ENCODE measurements around the gene PRIMA1. TPM values are rescaled to one million over a fixed set of nuclear protein-coding genes. Genes with fewer than 3 reads are reported as not detected.

Gene PRIMA1
- total RNA-seq, 1 donor = not detected

- H3K9me3 ChIP-seq (ENCODE audit: low read depth, low read length) = no peaks in the 10 kb centered on the region
- H3K4me3 ChIP-seq (ENCODE audit: insufficient read depth, low read length) = no peak overlapping the region
- TF ChIP-seq CTCF (IDR thresholded peaks at IDR 0.05; ENCODE audit: extremely low read depth, low read depth, low read length) = no peak
- no peak overlapping the region for H2AFZ ChIP-seq (ENCODE audit: low read length)
- no peak overlapping the region for H3K4me2 ChIP-seq (ENCODE audit: insufficient read depth, low read length)
- H4K20me1 ChIP-seq (ENCODE audit: insufficient read depth, low read length) = no peaks in the 10 kb centered on the region
- no peaks in the 10 kb centered on the region for H3K36me3 ChIP-seq (ENCODE audit: insufficient read depth, low read length)
- no peaks in the 10 kb centered on the region for H3K79me2 ChIP-seq (ENCODE audit: insufficient read depth, low read length)
- no peak overlapping the region for H3K27ac ChIP-seq (ENCODE audit: low read depth, low read length)
- H3K4me1 ChIP-seq (ENCODE audit: insufficient read depth, low read length) = no peaks in the 10 kb centered on the region
- no peaks in the 10 kb centered on the region for H3K27me3 ChIP-seq (ENCODE audit: insufficient read depth, low read length)
- DNase-seq (ENCODE audit: insufficient read length, low spot score, missing footprints) = no peak
Observed at GRCh38 chr14:93708311-93708734, 80.0 kb downstream of the PRIMA1 start.

DNA sequence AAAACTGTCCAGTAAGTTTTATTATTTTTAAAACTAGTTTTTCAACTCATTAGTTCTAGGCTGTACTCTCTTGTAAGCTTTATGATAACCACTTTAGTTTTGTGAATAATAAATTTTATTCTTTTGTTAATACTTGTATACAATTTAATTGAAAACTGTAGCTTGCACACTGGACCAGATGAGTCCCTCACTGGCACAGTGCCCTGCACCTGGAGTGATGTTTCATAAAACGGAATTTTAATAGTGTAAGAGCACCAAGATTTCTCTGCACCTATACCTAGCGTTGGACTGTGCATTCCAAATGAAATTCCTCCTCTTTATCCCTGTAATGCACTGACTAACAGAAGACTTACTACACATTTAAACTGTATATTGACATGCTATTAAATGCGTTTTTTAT, 80.8 kb downstream of the PRIMA1 start:
- Histone ChIP-seq H3K4me1 (ENCODE audit: insufficient read depth, low read length) (no peaks in the 10 kb centered on the region), H3K36me3 (ENCODE audit: insufficient read depth, low read length) (no peaks in the 10 kb centered on the region), H3K27me3 (ENCODE audit: insufficient read depth, low read length) (no peaks in the 10 kb centered on the region), H3K27ac (ENCODE audit: low read depth, low read length) (no peak overlapping the region), H3K79me2 (ENCODE audit: insufficient read depth, low read length) (no peaks in the 10 kb centered on the region), H3K4me3 (ENCODE audit: insufficient read depth, low read length) (no peak overlapping the region), H3K4me2 (ENCODE audit: insufficient read depth, low read length) (no peak overlapping the region), H3K9me3 (ENCODE audit: low read depth, low read length) (no peaks in the 10 kb centered on the region), H2AFZ (ENCODE audit: low read length) (no peak overlapping the region), H4K20me1 (ENCODE audit: insufficient read depth, low read length) (no peaks in the 10 kb centered on the region)
- DNase-seq (ENCODE audit: insufficient read length, low spot score, missing footprints) = no peak
- TF ChIP-seq CTCF (IDR thresholded peaks at IDR 0.05; ENCODE audit: extremely low read depth, low read depth, low read length) = no peak

GRCh38 chr14:93706360-93706955, 81.8 kb downstream of the PRIMA1 start:
- no peaks in the 10 kb centered on the region for H3K9me3 ChIP-seq (ENCODE audit: low read depth, low read length)
- H3K79me2 ChIP-seq (ENCODE audit: insufficient read depth, low read length) = no peaks in the 10 kb centered on the region
- H3K4me3 ChIP-seq (ENCODE audit: insufficient read depth, low read length) = no peak overlapping the region
- DNase-seq (ENCODE audit: insufficient read length, low spot score, missing footprints) = peak; percentile 32
- no peak overlapping the region for H3K27ac ChIP-seq (ENCODE audit: low read depth, low read length)
- H3K36me3 ChIP-seq (ENCODE audit: insufficient read depth, low read length) = no peaks in the 10 kb centered on the region
- no peaks in the 10 kb centered on the region for H3K4me1 ChIP-seq (ENCODE audit: insufficient read depth, low read length)
- H4K20me1 ChIP-seq (ENCODE audit: insufficient read depth, low read length) = no peaks in the 10 kb centered on the region
- no peak overlapping the region for H3K4me2 ChIP-seq (ENCODE audit: insufficient read depth, low read length)
- no peak overlapping the region for H2AFZ ChIP-seq (ENCODE audit: low read length)
- no peak for TF ChIP-seq CTCF (IDR thresholded peaks at IDR 0.05; ENCODE audit: extremely low read depth, low read depth, low read length)
- H3K27me3 ChIP-seq (ENCODE audit: insufficient read depth, low read length) = no peaks in the 10 kb centered on the region

DNA sequence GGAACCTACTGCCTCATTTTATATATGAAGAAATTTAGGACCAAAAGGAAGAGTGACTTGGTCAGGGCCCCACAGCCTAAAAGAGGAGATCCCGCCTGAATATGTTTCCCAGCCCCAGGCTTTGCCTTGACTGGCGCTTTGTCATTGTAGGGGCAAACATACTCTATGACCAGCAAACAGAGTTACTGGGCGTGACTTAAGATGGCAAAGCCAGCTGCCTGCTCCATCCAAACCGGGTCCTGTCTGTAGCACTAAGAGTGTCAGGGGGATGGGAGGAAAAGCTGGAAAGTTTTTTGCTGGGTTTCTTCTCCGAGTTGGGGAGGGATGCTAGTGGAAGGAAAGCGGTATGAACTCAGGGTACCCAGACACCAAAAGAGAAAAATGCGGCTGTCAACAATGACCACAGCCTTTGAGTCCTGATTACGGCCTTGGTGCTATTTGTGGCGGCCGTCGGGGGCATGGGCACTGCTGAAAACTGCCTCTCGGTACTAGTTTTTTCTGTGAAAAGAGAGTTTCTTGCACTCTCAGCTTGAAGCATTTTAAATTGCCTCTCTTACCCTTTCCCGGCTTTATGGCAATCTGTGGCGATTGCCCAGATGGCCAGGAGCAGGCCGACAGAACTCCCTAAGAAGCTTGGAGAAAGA, 82.7 kb downstream of the PRIMA1 start:
- Histone ChIP-seq H3K36me3 (ENCODE audit: insufficient read depth, low read length) (no peaks in the 10 kb centered on the region), H3K4me1 (ENCODE audit: insufficient read depth, low read length) (no peaks in the 10 kb centered on the region), H2AFZ (ENCODE audit: low read length) (no peak overlapping the region), H3K79me2 (ENCODE audit: insufficient read depth, low read length) (no peaks in the 10 kb centered on the region), H3K27me3 (ENCODE audit: insufficient read depth, low read length) (no peaks in the 10 kb centered on the region), H3K4me2 (ENCODE audit: insufficient read depth, low read length) (no peak overlapping the region), H3K9me3 (ENCODE audit: low read depth, low read length) (no peaks in the 10 kb centered on the region), H3K27ac (ENCODE audit: low read depth, low read length) (no peak overlapping the region), H3K4me3 (ENCODE audit: insufficient read depth, low read length) (no peak overlapping the region), H4K20me1 (ENCODE audit: insufficient read depth, low read length) (no peaks in the 10 kb centered on the region)
- TF ChIP-seq CTCF (IDR thresholded peaks at IDR 0.05; ENCODE audit: extremely low read depth, low read depth, low read length) = no peak
- no peak for DNase-seq (ENCODE audit: insufficient read length, low spot score, missing footprints)
